Glutamatergic neuron (in vitro differentiated cells): ENCODE results near the gene CAMK1D. TPM values are rescaled to one million over a fixed set of nuclear protein-coding genes. Genes with fewer than 3 reads are reported as not detected.

ENCODE experiments used
- DNase-seq: peaks from one replicate; pipeline ENCODE4 v3.0.0; 2022
- H3K27ac Mint-ChIP-seq: one replicate; pipeline ENCODE4 v1.8.0; 2020; ENCODE audit warnings: mild to moderate bottlenecking, mixed read lengths, inconsistent platforms; ENCODE audit not compliant: unreplicated experiment
- H3K27me3 Mint-ChIP-seq: one replicate; pipeline ENCODE4 v1.8.0; 2020; ENCODE audit warnings: mild to moderate bottlenecking, moderate library complexity, mixed read lengths, inconsistent platforms; ENCODE audit not compliant: unreplicated experiment
- H3K36me3 Mint-ChIP-seq: one replicate; pipeline ENCODE4 v1.8.0; 2020; ENCODE audit warnings: mild to moderate bottlenecking, mixed read lengths, inconsistent platforms; ENCODE audit not compliant: unreplicated experiment
- H3K4me1 Mint-ChIP-seq: one replicate; pipeline ENCODE4 v1.8.0; 2020; ENCODE audit warnings: mild to moderate bottlenecking, low read depth, mixed read lengths, inconsistent platforms; ENCODE audit not compliant: unreplicated experiment
- H3K4me3 Mint-ChIP-seq: one replicate; pipeline ENCODE4 v1.8.0; 2020; ENCODE audit warnings: mild to moderate bottlenecking, mixed read lengths, inconsistent platforms; ENCODE audit not compliant: unreplicated experiment
- H3K9me3 Mint-ChIP-seq: one replicate; pipeline ENCODE4 v1.8.0; 2020; ENCODE audit warnings: mild to moderate bottlenecking, moderate library complexity, mixed read lengths, inconsistent platforms; ENCODE audit not compliant: unreplicated experiment
- CTCF ChIP-seq: fragments of 200-600 bp; sonication (generic); IDR thresholded peaks from one replicate; pipeline ENCODE4 v1.5.0; 2021; ENCODE audit not compliant: partially characterized antibody, unreplicated experiment
- total RNA-seq: library from RNA; stranded (reverse); fragmentation: NEBNext Ultra II Directional; extraction: Animal tissue kit (Norgen Biotek cat#: 25700); gene quantifications from one replicate; pipeline ENCODE4 v1.2.1, GENCODE V29; 2021; ENCODE audit not compliant: unreplicated experiment

The CAMK1D gene
- total RNA-seq, 1 donor from 2014 or later: 29.8 TPM

DNA sequence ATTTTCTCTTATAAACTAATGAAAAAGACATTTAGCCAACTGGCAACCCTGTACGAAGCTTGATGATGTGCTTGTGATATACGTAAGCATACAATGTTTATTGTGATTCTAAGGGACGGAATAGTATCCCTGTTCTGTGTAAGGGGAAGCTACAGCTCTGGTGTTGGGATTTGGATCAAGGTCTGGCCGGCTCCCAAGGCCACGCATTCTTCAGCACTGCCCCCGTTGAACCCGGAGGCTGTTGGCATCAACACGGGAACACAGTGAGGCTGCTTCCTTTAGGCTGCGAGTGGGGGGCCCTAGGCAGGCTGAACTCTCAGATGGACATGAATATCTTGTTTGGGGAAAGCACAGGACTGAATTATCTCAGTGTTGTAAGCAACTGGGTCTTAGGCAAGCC is 180.6 kb downstream of the CAMK1D start:
- no peak overlapping the region for H3K27ac Mint-ChIP-seq
- TF ChIP-seq CTCF: no peak
- H3K27me3 Mint-ChIP-seq: no peaks in the 10 kb centered on the region
- H3K9me3 Mint-ChIP-seq: peaks cover 5% of the 10 kb centered on the region
- no peak for DNase-seq
- H3K4me1 Mint-ChIP-seq: peaks cover 2% of the 10 kb centered on the region
- no peak overlapping the region for H3K4me3 Mint-ChIP-seq
- peaks cover 5% of the 10 kb centered on the region for H3K36me3 Mint-ChIP-seq

DNA sequence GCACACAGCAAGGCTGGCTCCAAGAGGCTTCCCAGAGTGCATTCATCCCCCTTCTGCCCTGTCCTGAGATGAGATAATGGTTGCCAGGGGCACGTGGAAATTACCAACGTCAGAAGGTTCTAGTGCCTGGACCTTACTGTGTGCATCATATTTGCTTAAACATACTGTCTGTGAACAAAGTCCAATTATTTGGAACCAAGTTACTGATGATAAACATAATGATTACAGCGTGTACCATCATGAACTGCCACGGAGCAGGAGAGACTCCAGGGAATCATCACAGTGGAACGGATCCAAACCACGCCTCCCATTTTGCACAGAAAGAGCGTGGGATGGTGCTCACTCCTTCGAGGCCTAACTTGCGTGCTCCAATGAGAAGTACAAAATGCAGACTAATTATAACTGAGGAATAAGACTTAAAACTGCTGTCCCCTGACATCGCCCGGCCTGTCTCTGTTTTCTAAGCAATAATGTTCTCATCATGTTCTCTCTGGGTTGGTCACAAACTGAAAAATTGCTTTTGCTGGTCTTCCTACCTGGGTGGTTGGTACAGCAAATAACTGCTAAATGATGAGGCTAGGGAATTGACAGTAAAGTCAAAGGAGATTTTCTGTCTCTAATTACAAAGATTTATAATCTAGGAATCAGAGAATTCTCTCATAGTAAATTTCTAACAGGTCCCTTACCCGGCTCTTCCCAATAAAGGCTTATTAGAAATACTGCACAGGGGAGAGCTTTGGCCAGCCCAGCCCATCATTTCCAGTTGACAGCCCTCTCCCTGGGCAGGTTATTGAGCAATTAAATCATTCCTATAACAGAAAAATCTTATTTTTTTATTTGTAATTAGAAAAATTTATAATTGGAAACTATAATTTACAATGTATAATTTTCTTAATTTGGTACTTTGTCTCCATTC is 182.2 kb downstream of the CAMK1D start:
- TF ChIP-seq CTCF: no peak
- Mint-ChIP-seq H3K9me3 (peaks cover 2% of the 10 kb centered on the region), H3K4me3 (no peak overlapping the region), H3K27me3 (no peaks in the 10 kb centered on the region), H3K27ac (no peak overlapping the region), H3K4me1 (peaks cover 2% of the 10 kb centered on the region), H3K36me3 (no peaks in the 10 kb centered on the region)
- no peak for DNase-seq

GRCh38 chr10:12533151-12533550 is 183.8 kb downstream of the CAMK1D start:
- peaks cover 2% of the 10 kb centered on the region for H3K9me3 Mint-ChIP-seq
- TF ChIP-seq CTCF: no peak
- H3K36me3 Mint-ChIP-seq: no peaks in the 10 kb centered on the region
- H3K27ac Mint-ChIP-seq: no peak overlapping the region
- H3K27me3 Mint-ChIP-seq: peaks cover 2% of the 10 kb centered on the region
- H3K4me3 Mint-ChIP-seq: no peak overlapping the region
- peaks cover 5% of the 10 kb centered on the region for H3K4me1 Mint-ChIP-seq
- no peak for DNase-seq

DNA sequence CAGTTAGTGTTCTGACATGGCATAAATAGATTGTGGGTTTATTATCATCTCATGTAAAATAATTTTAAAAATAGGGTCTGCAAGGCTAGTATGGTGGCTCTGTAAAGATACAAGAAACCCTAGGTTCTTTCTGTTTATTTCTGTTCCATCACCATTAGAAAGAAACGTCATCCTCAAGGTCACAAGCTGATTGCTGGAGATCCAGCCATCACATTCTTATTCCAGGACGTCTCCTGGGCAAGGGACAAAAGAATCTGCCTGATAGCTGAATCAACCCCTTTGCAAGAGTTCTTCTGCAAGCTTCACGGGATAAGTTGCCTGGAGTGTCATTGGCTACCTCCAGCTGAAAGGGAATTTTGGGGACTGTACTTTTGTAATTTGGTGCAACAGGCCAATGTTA is 184.4 kb downstream of the CAMK1D start:
- H3K27ac Mint-ChIP-seq: no peak overlapping the region
- H3K4me3 Mint-ChIP-seq: no peak overlapping the region
- H3K36me3 Mint-ChIP-seq: no peaks in the 10 kb centered on the region
- no peak for TF ChIP-seq CTCF
- peaks cover 3% of the 10 kb centered on the region for H3K9me3 Mint-ChIP-seq
- H3K4me1 Mint-ChIP-seq: peaks cover 11% of the 10 kb centered on the region
- no peak for DNase-seq
- peaks cover 2% of the 10 kb centered on the region for H3K27me3 Mint-ChIP-seq

GRCh38 chr10:12534824-12535223 is 185.5 kb downstream of the CAMK1D start:
- peaks cover 2% of the 10 kb centered on the region for H3K27me3 Mint-ChIP-seq
- H3K4me1 Mint-ChIP-seq: peaks cover 19% of the 10 kb centered on the region
- H3K4me3 Mint-ChIP-seq: no peak overlapping the region
- TF ChIP-seq CTCF: no peak
- no peaks in the 10 kb centered on the region for H3K36me3 Mint-ChIP-seq
- peaks cover 3% of the 10 kb centered on the region for H3K9me3 Mint-ChIP-seq
- no peak for DNase-seq
- no peak overlapping the region for H3K27ac Mint-ChIP-seq
